ENCODE data around the gene RBM4B.

DNA sequence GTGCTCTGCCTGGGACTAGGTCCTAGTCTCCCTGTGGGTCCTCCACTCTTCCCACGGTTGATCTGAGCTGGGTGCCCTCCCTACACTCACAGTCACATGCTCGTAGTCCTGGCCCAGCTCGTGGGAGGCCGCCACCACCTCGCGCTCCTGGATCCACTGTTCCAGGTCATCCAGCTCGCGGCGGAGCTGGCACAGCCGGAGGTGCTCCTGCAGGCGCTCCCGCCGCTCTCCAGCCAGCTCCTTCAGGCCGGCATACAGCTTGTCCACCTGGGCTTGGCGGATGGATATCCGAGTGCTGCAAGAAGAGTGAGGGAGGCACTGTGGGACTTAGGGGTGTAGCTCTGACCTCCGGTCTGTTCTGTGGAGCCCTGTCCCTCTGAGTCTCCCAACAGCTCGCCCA, 14.8 kb upstream of the RBM4B start:
- TF ChIP-seq, protein P1, sequence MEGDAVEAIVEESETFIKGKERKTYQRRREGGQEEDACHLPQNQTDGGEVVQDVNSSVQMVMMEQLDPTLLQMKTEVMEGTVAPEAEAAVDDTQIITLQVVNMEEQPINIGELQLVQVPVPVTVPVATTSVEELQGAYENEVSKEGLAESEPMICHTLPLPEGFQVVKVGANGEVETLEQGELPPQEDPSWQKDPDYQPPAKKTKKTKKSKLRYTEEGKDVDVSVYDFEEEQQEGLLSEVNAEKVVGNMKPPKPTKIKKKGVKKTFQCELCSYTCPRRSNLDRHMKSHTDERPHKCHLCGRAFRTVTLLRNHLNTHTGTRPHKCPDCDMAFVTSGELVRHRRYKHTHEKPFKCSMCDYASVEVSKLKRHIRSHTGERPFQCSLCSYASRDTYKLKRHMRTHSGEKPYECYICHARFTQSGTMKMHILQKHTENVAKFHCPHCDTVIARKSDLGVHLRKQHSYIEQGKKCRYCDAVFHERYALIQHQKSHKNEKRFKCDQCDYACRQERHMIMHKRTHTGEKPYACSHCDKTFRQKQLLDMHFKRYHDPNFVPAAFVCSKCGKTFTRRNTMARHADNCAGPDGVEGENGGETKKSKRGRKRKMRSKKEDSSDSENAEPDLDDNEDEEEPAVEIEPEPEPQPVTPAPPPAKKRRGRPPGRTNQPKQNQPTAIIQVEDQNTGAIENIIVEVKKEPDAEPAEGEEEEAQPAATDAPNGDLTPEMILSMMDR (IDR thresholded peaks at IDR 0.05; ENCODE audit: insufficient read depth, low read depth, low read length): no peak
- TF ChIP-seq EZH2 (IDR thresholded peaks at IDR 0.05; ENCODE audit: insufficient read depth, low read length): no peak

All from astrocyte (in vitro differentiated cells and primary cell).